GM18858 (cell line): ENCODE results near the gene DKC1.
"Not testable (repeated sequence)": the region's sequence is repeated elsewhere in the genome, so short reads cannot be mapped to it uniquely, and the experiment has no call there.

Experiments
- ATAC-seq: cut with Tn5 transposase; IDR thresholded peaks from one replicate; pipeline ENCODE4 v1.9.1; 2021; ENCODE audit not compliant: unreplicated experiment

The DKC1 gene

GRCh38 chrX:154817048-154817618, 54.5 kb downstream of the DKC1 start:
- not testable (repeated sequence) for ATAC-seq

- no peak for ATAC-seq
Measured at GRCh38 chrX:154818916-154819770, 56.5 kb downstream of the DKC1 start.

DNA sequence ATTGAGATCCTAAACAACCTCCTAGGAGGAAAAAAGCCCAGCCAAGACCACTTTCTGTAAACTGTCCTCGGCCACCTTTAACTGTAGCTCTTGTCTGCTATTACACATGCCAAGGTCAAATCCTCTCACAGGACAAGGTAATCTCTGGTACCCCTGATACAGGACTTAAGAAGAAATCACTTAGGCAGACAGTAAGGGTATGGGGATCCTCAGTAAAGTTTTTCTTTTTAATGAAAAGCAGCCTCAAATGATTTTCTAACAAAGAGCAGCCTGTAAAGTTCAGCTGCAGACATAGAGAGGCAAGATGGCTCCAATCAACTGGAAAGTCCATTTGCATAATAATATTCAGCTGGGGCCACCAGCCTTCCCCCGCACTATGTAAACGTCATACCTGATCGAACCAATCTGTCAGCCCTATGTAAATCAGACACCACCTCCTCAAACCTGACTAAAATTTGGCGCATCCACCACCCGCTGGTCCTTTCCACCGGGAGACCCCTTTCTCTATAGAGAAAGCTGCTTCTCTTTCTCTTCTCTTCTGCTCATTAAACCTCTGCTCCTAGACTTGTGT, 57.2 kb downstream of the DKC1 start:
- ATAC-seq: no peak

GRCh38 chrX:154821523-154821922, 58.9 kb downstream of the DKC1 start:
- ATAC-seq: no peak

DNA sequence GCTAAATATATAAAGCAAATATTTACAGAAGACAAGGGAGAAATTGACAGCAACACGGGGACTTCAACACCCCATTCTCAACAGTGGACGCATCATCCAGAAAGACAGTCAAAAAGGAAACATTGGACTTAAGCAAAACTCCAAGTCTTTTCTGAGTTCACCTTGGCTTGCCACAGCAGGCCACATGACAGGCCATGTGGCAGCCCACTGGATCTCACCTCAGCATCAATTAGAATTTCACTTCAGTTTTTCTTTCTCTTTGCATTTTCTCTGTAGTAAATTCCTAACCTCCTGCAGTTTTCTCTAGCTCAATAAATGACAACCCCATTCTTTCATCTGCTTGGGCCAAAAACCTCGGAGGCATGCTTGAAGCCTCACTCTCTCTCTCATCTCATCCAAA, 59.4 kb downstream of the DKC1 start:
- ATAC-seq: no peak

DNA sequence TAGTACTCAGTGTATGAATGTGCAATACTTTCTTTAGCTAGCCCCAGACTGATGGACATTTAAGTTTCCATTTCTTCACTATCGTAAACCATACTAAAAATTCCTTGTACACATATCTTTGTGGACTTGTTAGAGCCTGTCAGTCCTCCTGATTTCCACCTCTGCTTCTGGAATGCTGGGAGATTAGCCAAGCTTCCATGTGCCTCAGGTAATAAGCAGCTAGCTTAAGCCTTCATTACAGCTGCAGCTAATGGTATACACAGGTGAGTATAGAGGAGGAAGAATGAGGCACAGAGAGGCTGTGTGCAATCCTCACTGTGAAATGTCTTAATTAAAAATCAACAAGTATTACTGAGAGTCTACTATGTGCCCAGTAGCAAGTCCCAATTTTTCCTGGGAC, 62.0 kb downstream of the DKC1 start:
- ATAC-seq: no peak

- not testable (repeated sequence) for ATAC-seq
Measured at GRCh38 chrX:154825586-154825985, 62.9 kb downstream of the DKC1 start.
